Tibial nerve (tissue), 4 donors: ENCODE results near the gene MLLT6.

Source experiments
- EP300 ChIP-seq, 2 donors: sonication (generic); formaldehyde crosslinking; IDR thresholded peaks; one replicate each; pipeline ENCODE4 v1.6.1; 2017; ENCODE audit warnings: antibody characterized with exemption in 2 of 2, mild to moderate bottlenecking in 1 of 2
- POLR2A ChIP-seq, 2 donors: fragments of 450-650 bp; IDR thresholded peaks; one replicate each; pipeline ENCODE4 v1.6.1; 2017; ENCODE audit warnings: antibody characterized with exemption in 2 of 2, mild to moderate bottlenecking in 2 of 2, moderate library complexity in 2 of 2
- TF ChIP-seq, protein P1 (sequence below), 5 experiments: fragments of 200-600 bp in 3 of 5; fragments of 450-650 bp in 2 of 5; sonication (generic) in 3 of 5; IDR thresholded peaks; one replicate each; pipeline ENCODE4 v1.5.1; 2016 to 2019; ENCODE audit warnings: antibody characterized with exemption in 5 of 5, mild to moderate bottlenecking in 3 of 5, moderate library complexity in 2 of 5

DNA sequence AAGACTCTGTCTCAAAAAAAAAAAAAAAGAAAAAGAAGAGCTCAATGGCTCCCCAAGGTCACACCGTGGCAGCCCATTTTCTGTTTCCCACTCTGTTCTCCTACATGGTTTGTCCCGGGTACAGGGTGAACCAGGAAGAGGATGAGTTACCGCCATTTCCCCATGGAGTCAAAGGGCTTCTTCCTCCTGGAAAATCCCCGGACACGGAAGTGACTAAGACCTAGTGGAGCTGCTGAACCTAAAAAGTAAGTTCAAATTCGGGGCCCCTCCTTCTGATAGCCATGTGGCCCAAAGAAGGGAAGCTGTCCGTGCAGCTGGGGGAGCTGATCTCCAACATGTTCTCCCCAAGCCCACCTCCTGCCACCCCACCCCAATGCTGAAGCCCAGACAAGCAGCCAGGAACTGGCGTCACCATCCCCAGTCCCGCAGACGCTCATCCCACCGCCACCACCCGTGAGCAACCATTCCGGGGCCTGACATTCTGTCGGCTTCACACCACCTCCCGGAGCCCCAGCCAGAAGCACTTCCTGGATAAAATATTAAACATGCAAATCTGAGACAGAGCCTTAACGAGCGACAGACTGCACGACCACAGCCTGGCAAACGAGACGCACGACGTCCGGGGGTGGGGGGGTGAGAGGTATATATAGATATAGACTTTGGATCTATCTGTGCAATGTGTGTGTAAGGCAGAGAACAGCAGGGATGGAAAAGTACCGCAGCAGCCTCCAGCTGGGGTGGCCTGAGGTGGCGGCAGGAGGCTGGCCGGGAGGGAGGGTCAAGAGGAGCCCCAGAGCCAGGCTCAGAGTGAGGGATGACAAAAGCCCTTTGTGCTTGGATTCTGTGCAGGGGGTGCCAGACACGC, 47.9 kb upstream of the MLLT6 start:
- TF ChIP-seq, protein P1, sequence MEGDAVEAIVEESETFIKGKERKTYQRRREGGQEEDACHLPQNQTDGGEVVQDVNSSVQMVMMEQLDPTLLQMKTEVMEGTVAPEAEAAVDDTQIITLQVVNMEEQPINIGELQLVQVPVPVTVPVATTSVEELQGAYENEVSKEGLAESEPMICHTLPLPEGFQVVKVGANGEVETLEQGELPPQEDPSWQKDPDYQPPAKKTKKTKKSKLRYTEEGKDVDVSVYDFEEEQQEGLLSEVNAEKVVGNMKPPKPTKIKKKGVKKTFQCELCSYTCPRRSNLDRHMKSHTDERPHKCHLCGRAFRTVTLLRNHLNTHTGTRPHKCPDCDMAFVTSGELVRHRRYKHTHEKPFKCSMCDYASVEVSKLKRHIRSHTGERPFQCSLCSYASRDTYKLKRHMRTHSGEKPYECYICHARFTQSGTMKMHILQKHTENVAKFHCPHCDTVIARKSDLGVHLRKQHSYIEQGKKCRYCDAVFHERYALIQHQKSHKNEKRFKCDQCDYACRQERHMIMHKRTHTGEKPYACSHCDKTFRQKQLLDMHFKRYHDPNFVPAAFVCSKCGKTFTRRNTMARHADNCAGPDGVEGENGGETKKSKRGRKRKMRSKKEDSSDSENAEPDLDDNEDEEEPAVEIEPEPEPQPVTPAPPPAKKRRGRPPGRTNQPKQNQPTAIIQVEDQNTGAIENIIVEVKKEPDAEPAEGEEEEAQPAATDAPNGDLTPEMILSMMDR (IDR thresholded peaks at IDR 0.05) = no peak
- TF ChIP-seq POLR2A (IDR thresholded peaks at IDR 0.05) = no peak
- no peak for TF ChIP-seq EP300 (IDR thresholded peaks at IDR 0.05)
